DOHH2 (cell line): Measurements from ENCODE around the gene GABARAPL2.

ENCODE experiments used
- H3F3A ChIP-seq: fragments of 200-600 bp; sonication (generic), shearing (Covaris generic); 2 replicates; pipeline ENCODE4 v1.6.0; 2016; ENCODE audit warnings: antibody characterized with exemption, mild to moderate bottlenecking; ENCODE audit not compliant: control insufficient read depth, insufficient read depth
- H3K27ac ChIP-seq: fragments of 200-600 bp; sonication (generic); 2 replicates; pipeline ENCODE4 v1.5.1; 2014; ENCODE audit warnings: low read depth, mild to moderate bottlenecking, low read length, moderate library complexity
- H3K27me3 ChIP-seq: fragments of 200-600 bp; sonication (generic); 2 replicates; pipeline ENCODE4 v1.6.1; 2014; ENCODE audit warnings: mild to moderate bottlenecking, low read length, mixed read lengths; ENCODE audit not compliant: control insufficient read depth
- H3K36me3 ChIP-seq: fragments of 200-600 bp; sonication (generic); 2 replicates; pipeline ENCODE4 v1.6.1; 2014; ENCODE audit warnings: mild to moderate bottlenecking, low read length, moderate library complexity, mixed read lengths; ENCODE audit not compliant: control insufficient read depth
- H3K4me1 ChIP-seq: fragments of 200-600 bp; sonication (generic); 2 replicates; pipeline ENCODE4 v1.6.1; 2014; ENCODE audit warnings: mild to moderate bottlenecking, low read length, mixed read lengths; ENCODE audit not compliant: control insufficient read depth
- H3K4me2 ChIP-seq: fragments of 200-600 bp; sonication (generic); 2 replicates; pipeline ENCODE4 v1.6.0; 2014; ENCODE audit warnings: mild to moderate bottlenecking, low read length, moderate library complexity
- H3K4me3 ChIP-seq: fragments of 200-600 bp; sonication (generic); 2 replicates; pipeline ENCODE4 v1.5.1; 2014; ENCODE audit warnings: mild to moderate bottlenecking, low read length, mixed read lengths
- H3K79me2 ChIP-seq: fragments of 200-600 bp; sonication (generic); 2 replicates; pipeline ENCODE4 v1.6.1; 2014; ENCODE audit warnings: mild to moderate bottlenecking, low read length, mixed read lengths; ENCODE audit not compliant: control insufficient read depth
- H3K9me2 ChIP-seq: fragments of 200-600 bp; sonication (generic); replicated peaks from 2 replicates; pipeline ENCODE4 v1.6.1; 2014; ENCODE audit warnings: mild to moderate bottlenecking, low read length, mixed read lengths; ENCODE audit not compliant: control insufficient read depth
- H3K9me3 ChIP-seq: fragments of 200-600 bp; sonication (generic); 2 replicates; pipeline ENCODE4 v1.6.1; 2014; ENCODE audit warnings: antibody characterized with exemption, low read length, mixed read lengths; ENCODE audit not compliant: control insufficient read depth, insufficient read depth
- H4K20me1 ChIP-seq: fragments of 200-600 bp; sonication (generic); 2 replicates; pipeline ENCODE4 v1.6.0; 2014; ENCODE audit warnings: low read depth, mild to moderate bottlenecking, antibody characterized with exemption, low read length, moderate library complexity; ENCODE audit not compliant: control insufficient read depth, insufficient read depth
- CTCF ChIP-seq: fragments of 200-600 bp; sonication (generic); IDR thresholded peaks from one replicate; pipeline ENCODE4 v1.5.1; 2014; ENCODE audit warnings: antibody characterized with exemption, mild to moderate bottlenecking, low read depth, low read length; ENCODE audit not compliant: poor library complexity, severe bottlenecking
- EZH2phosphoT487 ChIP-seq: fragments of 200-600 bp; sonication (generic); IDR thresholded peaks from 2 replicates; pipeline ENCODE4 v1.6.1; 2017; ENCODE audit warnings: borderline replicate concordance, mild to moderate bottlenecking, antibody characterized with exemption, low read length, moderate library complexity, mixed read lengths

Gene GABARAPL2

GRCh38 chr16:75615619-75616018 is 49.4 kb downstream of the GABARAPL2 start:
- H4K20me1 ChIP-seq = no peaks in the 10 kb centered on the region
- no peaks in the 10 kb centered on the region for H3F3A ChIP-seq
- TF ChIP-seq CTCF (no peak), EZH2phosphoT487 (no peak)
- H3K36me3 ChIP-seq = peaks cover 79% of the 10 kb centered on the region
- H3K27me3 ChIP-seq = no peaks in the 10 kb centered on the region
- H3K4me1 ChIP-seq = peaks cover 4% of the 10 kb centered on the region; the same call in 1 of the 2 replicates
- no peaks in the 10 kb centered on the region for H3K9me3 ChIP-seq
- no peak overlapping the region for H3K4me3 ChIP-seq
- H3K79me2 ChIP-seq = 0 out of 2 replicates have a peak, but pooled peaks cover 4% of the 10 kb centered on the region
- H3K9me2 ChIP-seq = no peaks in the 10 kb centered on the region
- no peak overlapping the region for H3K4me2 ChIP-seq
- H3K27ac ChIP-seq = no peak overlapping the region

GRCh38 chr16:75616521-75617010 is 50.4 kb downstream of the GABARAPL2 start:
- H3K27me3 ChIP-seq = no peaks in the 10 kb centered on the region
- H4K20me1 ChIP-seq = no peaks in the 10 kb centered on the region
- no peak overlapping the region for H3K4me2 ChIP-seq
- no peaks in the 10 kb centered on the region for H3K9me2 ChIP-seq
- peaks cover 11% of the 10 kb centered on the region for H3K4me1 ChIP-seq
- H3K36me3 ChIP-seq = peaks cover 72% of the 10 kb centered on the region
- H3K4me3 ChIP-seq = no peak overlapping the region
- no peak overlapping the region for H3K27ac ChIP-seq
- TF ChIP-seq CTCF (no peak), EZH2phosphoT487 (no peak)
- H3K79me2 ChIP-seq = peaks cover 8% of the 10 kb centered on the region
- no peaks in the 10 kb centered on the region for H3K9me3 ChIP-seq
- no peaks in the 10 kb centered on the region for H3F3A ChIP-seq

- H3K36me3 ChIP-seq = peaks cover 71% of the 10 kb centered on the region
Measured at GRCh38 chr16:75617121-75617520, 50.9 kb downstream of the GABARAPL2 start.

More at GRCh38 chr16:75617121-75617520, 50.9 kb downstream of the GABARAPL2 start:
- H3K4me1 ChIP-seq = peaks cover 16% of the 10 kb centered on the region
- H3K9me3 ChIP-seq = no peaks in the 10 kb centered on the region
- H3F3A ChIP-seq = no peaks in the 10 kb centered on the region
- H3K27ac ChIP-seq = no peak overlapping the region
- H3K9me2 ChIP-seq = no peaks in the 10 kb centered on the region
- H4K20me1 ChIP-seq = no peaks in the 10 kb centered on the region
- TF ChIP-seq EZH2phosphoT487 = no peak
- no peak for TF ChIP-seq CTCF
- H3K27me3 ChIP-seq = no peaks in the 10 kb centered on the region
- no peak overlapping the region for H3K4me3 ChIP-seq
- H3K79me2 ChIP-seq = peaks cover 14% of the 10 kb centered on the region
- no peak overlapping the region for H3K4me2 ChIP-seq
